Measurements from ENCODE around the gene NOXO1. TPM values are rescaled to one million over a fixed set of nuclear protein-coding genes. Genes with fewer than 3 reads are reported as not detected.

The NOXO1 gene
- total and polyA plus RNA-seq, 2 experiments from 2014 or later = 2.3 to 6.0 TPM

GRCh38 chr16:2003231-2003826, 22.1 kb upstream of the NOXO1 start:
- Histone ChIP-seq H3K79me2 (peaks cover 50% of the 10 kb centered on the region), H3K36me3 (replicated peaks; ENCODE audit: insufficient read depth, low read depth) (no peaks in the 10 kb centered on the region), H3K4me3 (no peak overlapping the region), H3K4me1 (ENCODE audit: insufficient read depth) (peaks cover 17% of the 10 kb centered on the region), H3K9me2 (replicated peaks; ENCODE audit: insufficient read depth) (no peaks in the 10 kb centered on the region), H2AFZ (no peak overlapping the region), H3K9me3 (ENCODE audit: low read depth) (no peaks in the 10 kb centered on the region), H4K20me1 (ENCODE audit: insufficient read depth, poor library complexity, severe bottlenecking) (peaks cover 52% of the 10 kb centered on the region), H3K27ac (no peak overlapping the region), H3K4me2 (no peak overlapping the region), H3K27me3 (no peaks in the 10 kb centered on the region)
- no peak for TF ChIP-seq EZH2phosphoT487 (IDR thresholded peaks at IDR 0.05; ENCODE audit: low read depth, severe bottlenecking, unreplicated experiment)
- TF ChIP-seq EZH2 (IDR thresholded peaks at IDR 0.05; ENCODE audit: borderline replicate concordance) = no peak
- TF ChIP-seq, protein P1, sequence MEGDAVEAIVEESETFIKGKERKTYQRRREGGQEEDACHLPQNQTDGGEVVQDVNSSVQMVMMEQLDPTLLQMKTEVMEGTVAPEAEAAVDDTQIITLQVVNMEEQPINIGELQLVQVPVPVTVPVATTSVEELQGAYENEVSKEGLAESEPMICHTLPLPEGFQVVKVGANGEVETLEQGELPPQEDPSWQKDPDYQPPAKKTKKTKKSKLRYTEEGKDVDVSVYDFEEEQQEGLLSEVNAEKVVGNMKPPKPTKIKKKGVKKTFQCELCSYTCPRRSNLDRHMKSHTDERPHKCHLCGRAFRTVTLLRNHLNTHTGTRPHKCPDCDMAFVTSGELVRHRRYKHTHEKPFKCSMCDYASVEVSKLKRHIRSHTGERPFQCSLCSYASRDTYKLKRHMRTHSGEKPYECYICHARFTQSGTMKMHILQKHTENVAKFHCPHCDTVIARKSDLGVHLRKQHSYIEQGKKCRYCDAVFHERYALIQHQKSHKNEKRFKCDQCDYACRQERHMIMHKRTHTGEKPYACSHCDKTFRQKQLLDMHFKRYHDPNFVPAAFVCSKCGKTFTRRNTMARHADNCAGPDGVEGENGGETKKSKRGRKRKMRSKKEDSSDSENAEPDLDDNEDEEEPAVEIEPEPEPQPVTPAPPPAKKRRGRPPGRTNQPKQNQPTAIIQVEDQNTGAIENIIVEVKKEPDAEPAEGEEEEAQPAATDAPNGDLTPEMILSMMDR (IDR thresholded peaks at IDR 0.05; ENCODE audit: poor library complexity) = no peak
- WGBS (ENCODE audit: low lambda C conversion rate, missing lambda C conversion rate) = 93% methylated on average over 8 of the region's 8 CpGs
- no peak for DNase-seq (ENCODE audit: low spot score)

- H3K9me2 ChIP-seq (replicated peaks; ENCODE audit: insufficient read depth) = no peaks in the 10 kb centered on the region
- H3K4me2 ChIP-seq = no peak overlapping the region
- no peak overlapping the region for H3K27ac ChIP-seq
- no peaks in the 10 kb centered on the region for H3K36me3 ChIP-seq (replicated peaks; ENCODE audit: insufficient read depth, low read depth)
- TF ChIP-seq, protein P1 (IDR thresholded peaks at IDR 0.05; ENCODE audit: poor library complexity) = no peak
- TF ChIP-seq EZH2phosphoT487 (IDR thresholded peaks at IDR 0.05; ENCODE audit: low read depth, severe bottlenecking, unreplicated experiment) (no peak), EZH2 (IDR thresholded peaks at IDR 0.05; ENCODE audit: borderline replicate concordance) (no peak)
- WGBS (ENCODE audit: low lambda C conversion rate, missing lambda C conversion rate) = 93% methylated on average over 47 of the region's 47 CpGs
- H3K4me1 ChIP-seq (ENCODE audit: insufficient read depth) = peaks cover 14% of the 10 kb centered on the region
- no peak overlapping the region for H2AFZ ChIP-seq
- H3K4me3 ChIP-seq = no peak overlapping the region
- no peaks in the 10 kb centered on the region for H3K27me3 ChIP-seq
- no peak for DNase-seq (ENCODE audit: low spot score)
- no peaks in the 10 kb centered on the region for H3K9me3 ChIP-seq (ENCODE audit: low read depth)
- peaks cover 43% of the 10 kb centered on the region for H3K79me2 ChIP-seq
- peaks cover 45% of the 10 kb centered on the region for H4K20me1 ChIP-seq (ENCODE audit: insufficient read depth, poor library complexity, severe bottlenecking)
Observed at GRCh38 chr16:2002406-2003230, 21.3 kb upstream of the NOXO1 start.

DNA sequence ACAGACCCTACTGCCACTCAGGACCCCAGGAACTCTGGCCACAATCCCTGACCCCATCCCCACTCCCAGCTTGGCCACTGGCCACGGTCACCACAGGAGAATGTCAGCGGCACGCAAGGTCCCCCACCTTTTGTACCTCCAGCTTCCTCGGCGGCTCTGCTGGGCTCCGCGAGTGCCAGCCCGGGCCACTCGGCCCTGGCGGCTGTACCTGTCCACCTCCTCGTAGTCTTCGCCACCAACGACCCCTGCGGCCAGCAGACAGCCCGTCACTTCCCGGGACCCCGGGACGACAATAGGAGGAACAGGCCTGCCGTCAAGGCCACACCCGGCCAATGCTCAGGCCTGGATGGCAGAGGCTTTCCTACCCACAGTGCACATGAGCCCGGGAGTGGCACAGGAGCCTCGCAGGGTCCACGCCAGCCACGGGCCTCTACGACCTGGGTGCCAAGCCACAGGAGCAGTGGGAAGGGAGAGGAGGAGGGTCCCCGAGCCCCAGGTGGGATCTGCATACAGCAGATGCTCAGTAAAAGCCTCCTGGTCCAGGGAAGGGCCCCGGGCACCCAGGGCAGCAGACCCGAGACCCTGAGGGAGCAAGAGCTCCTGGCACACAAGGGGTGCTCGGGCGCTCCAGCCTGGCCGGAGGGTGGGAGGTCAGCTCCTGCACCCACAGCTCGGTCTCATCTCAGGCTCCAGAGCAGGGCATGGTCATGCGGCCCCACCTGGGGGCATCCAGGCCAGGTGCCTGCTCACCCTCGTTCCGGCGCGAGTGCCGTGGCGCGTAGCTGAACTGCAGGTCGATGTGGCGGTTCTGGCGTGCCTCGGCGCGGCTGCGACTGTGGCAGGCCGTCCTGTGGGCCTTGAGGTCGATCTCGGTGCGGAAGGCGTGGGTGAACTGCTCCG, 20.4 kb upstream of the NOXO1 start:
- Histone ChIP-seq H3K27me3 (no peaks in the 10 kb centered on the region), H3K4me3 (no peak overlapping the region), H2AFZ (no peak overlapping the region), H4K20me1 (ENCODE audit: insufficient read depth, poor library complexity, severe bottlenecking) (peaks cover 35% of the 10 kb centered on the region), H3K4me2 (no peak overlapping the region), H3K9me3 (ENCODE audit: low read depth) (no peaks in the 10 kb centered on the region), H3K9me2 (replicated peaks; ENCODE audit: insufficient read depth) (no peaks in the 10 kb centered on the region), H3K4me1 (ENCODE audit: insufficient read depth) (peaks cover 14% of the 10 kb centered on the region), H3K36me3 (replicated peaks; ENCODE audit: insufficient read depth, low read depth) (no peaks in the 10 kb centered on the region), H3K79me2 (peaks cover 34% of the 10 kb centered on the region), H3K27ac (no peak overlapping the region)
- WGBS (ENCODE audit: low lambda C conversion rate, missing lambda C conversion rate) = 98% methylated on average over 53 of the region's 53 CpGs
- no peak for TF ChIP-seq EZH2 (IDR thresholded peaks at IDR 0.05; ENCODE audit: borderline replicate concordance)
- DNase-seq (ENCODE audit: low spot score) = no peak
